ENCODE data around the gene PRR7. TPM values are rescaled to one million over a fixed set of nuclear protein-coding genes. Genes with fewer than 3 reads are reported as not detected.

The PRR7 gene
- total RNA-seq, 4 donors from 2014 or later: 1.6 to 2.7 (median 2.2) TPM; not detected in 1

- peaks cover 0 to 45% of the 10 kb centered on the region in 2 donors for H3K36me3 ChIP-seq
- no peaks in the 10 kb centered on the region for H3K9me3 ChIP-seq
- TF ChIP-seq POLR2A (IDR thresholded peaks at IDR 0.05) (no peak), EP300 (IDR thresholded peaks at IDR 0.05) (no peak), CTCF (IDR thresholded peaks at IDR 0.05) (no peak), POLR2AphosphoS5 (IDR thresholded peaks at IDR 0.05) (no peak)
- H3K4me1 ChIP-seq: peaks cover 0 to 36% (median 3%) of the 10 kb centered on the region in 3 donors
- peak overlapping the region in 2 of 4 donors; percentile 58 to 81 for H3K27ac ChIP-seq
- H3K27me3 ChIP-seq: no peaks in the 10 kb centered on the region
- H3K4me3 ChIP-seq: no peak overlapping the region
- WGBS, 2 donors (ENCODE audit: low coverage in 1 of 2): 80% methylated on average over 4 of the region's 28 CpGs; no CpG with 5 or more reads in 1 of the 2 donors
- ATAC-seq: no peak
These were observed 13.4 kb downstream of the PRR7 start for GRCh38 chr5:177459819-177460628.

GRCh38 chr5:177462021-177462670 is 15.5 kb downstream of the PRR7 start:
- peak; percentile 14 for ATAC-seq
- H3K27ac ChIP-seq: peak overlapping the region in 3 of 4 donors; percentile 62 to 68 (median 62)
- H3K4me1 ChIP-seq: peaks cover 0 to 15% (median 0%) of the 10 kb centered on the region in 3 donors
- no peaks in the 10 kb centered on the region for H3K9me3 ChIP-seq
- no peak for TF ChIP-seq POLR2AphosphoS5 (IDR thresholded peaks at IDR 0.05)
- no peak for TF ChIP-seq POLR2A (IDR thresholded peaks at IDR 0.05)
- no peak for TF ChIP-seq EP300 (IDR thresholded peaks at IDR 0.05)
- no peak for TF ChIP-seq CTCF (IDR thresholded peaks at IDR 0.05)
- no peak overlapping the region for H3K4me3 ChIP-seq
- peaks cover 0 to 66% of the 10 kb centered on the region in 2 donors for H3K36me3 ChIP-seq
- 81% methylated on average over 11 of the region's 27 CpGs; no CpG with 5 or more reads in 1 of the 2 donors for WGBS, 2 donors (ENCODE audit: low coverage in 1 of 2)
- H3K27me3 ChIP-seq: no peaks in the 10 kb centered on the region

- Histone ChIP-seq H3K27me3 (no peaks in the 10 kb centered on the region), H3K9me3 (no peaks in the 10 kb centered on the region), H3K4me1 (peaks cover 0 to 25% (median 7%) of the 10 kb centered on the region in 3 donors), H3K27ac (no peak overlapping the region), H3K36me3 (peaks cover 0 to 62% of the 10 kb centered on the region in 2 donors), H3K4me3 (no peak overlapping the region)
- ATAC-seq: no peak
- 77 to 90% methylated on average over 5 to 8 of the region's 11 CpGs for WGBS, 2 donors (ENCODE audit: low coverage in 1 of 2)
- TF ChIP-seq POLR2A (IDR thresholded peaks at IDR 0.05) (no peak), EP300 (IDR thresholded peaks at IDR 0.05) (no peak), POLR2AphosphoS5 (IDR thresholded peaks at IDR 0.05) (no peak), CTCF (IDR thresholded peaks at IDR 0.05) (no peak)
These were observed 18.4 kb downstream of the PRR7 start for GRCh38 chr5:177465044-177465443.

GRCh38 chr5:177466861-177467260 is 20.2 kb downstream of the PRR7 start:
- H3K27me3 ChIP-seq: no peaks in the 10 kb centered on the region
- peaks cover 0 to 56% of the 10 kb centered on the region in 2 donors for H3K36me3 ChIP-seq
- H3K4me1 ChIP-seq: peaks cover 0 to 39% (median 25%) of the 10 kb centered on the region in 3 donors
- H3K27ac ChIP-seq: no peak overlapping the region
- no peak overlapping the region for H3K4me3 ChIP-seq
- no peaks in the 10 kb centered on the region for H3K9me3 ChIP-seq
- TF ChIP-seq POLR2A (IDR thresholded peaks at IDR 0.05) (no peak), EP300 (IDR thresholded peaks at IDR 0.05) (no peak), POLR2AphosphoS5 (IDR thresholded peaks at IDR 0.05) (no peak), CTCF (IDR thresholded peaks at IDR 0.05) (no peak)
- ATAC-seq: no peak
- 93 to 100% methylated on average over 3 to 7 of the region's 25 CpGs for WGBS, 2 donors (ENCODE audit: low coverage in 1 of 2)
